Right forelimb (tissue), 1 donor: ENCODE measurements around the gene CAMKK2.
"Not testable (repeated sequence)": the region's sequence is repeated elsewhere in the genome, so short reads cannot be mapped to it uniquely, and the experiment has no call there.

Source experiments
- DNase-seq: peaks from one replicate; pipeline ENCODE4 v3.0.0-alpha.2; 2018

The CAMKK2 gene

DNA sequence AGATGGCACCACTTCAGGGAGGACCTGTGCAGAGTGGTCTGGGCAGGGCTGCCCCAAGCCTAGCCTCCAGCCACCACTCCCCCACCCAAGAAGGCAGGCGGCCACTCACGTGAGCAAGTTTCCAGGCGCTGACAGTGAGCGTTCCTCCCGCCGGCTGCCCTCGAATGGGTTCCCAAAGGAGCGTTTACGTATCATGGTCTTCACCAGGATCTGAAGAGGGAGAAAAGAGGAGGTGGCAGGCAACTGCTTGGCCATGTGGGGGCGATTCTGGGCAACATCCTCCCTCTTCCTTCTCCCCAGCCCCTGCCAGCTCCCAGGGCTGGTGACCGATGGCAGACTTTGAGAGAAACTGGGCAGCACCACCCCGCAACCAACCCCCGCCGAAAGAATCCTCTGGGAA lies 51.5 kb downstream of the CAMKK2 start:
- DNase-seq, result no peak

DNA sequence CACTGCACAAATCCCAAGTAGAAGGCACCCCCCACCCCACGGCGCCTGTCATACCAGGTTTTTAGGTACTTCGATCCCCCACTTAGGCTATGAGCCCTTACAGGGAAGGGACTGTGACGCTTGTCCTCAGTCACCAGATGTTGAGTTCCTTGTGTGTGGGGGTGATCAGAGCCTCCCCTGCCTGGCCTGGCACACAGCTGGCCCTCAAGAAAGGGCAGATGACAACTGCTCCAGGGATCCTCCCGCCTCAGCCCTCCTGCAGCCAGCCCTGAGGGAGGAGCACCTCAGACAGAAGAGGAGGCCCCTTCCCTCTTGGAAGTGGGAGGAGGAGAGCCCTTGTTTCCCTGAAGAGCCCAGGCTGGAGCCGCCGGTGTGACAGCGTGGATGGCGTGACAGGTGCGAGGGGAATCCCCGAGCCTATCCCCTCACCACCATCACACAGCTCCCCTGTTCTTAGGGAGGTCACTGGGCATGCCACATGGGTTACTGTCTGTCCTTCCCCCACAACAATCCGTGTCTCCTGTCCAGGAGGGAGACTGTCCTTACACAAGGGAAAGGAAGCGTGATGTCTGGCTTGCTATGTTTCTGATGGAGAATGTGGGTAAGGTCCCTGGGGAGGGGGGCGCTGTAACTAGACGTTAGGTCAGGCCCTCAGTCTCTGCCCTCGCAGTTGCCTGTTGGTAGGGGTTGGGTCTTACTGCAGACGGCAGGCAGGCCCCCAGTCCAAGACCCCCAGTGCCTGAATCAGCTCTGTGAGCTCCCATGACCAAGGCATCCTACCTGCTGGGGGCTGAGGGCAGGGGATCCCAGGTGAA lies 55.1 kb downstream of the CAMKK2 start:
- no peak for DNase-seq

DNA sequence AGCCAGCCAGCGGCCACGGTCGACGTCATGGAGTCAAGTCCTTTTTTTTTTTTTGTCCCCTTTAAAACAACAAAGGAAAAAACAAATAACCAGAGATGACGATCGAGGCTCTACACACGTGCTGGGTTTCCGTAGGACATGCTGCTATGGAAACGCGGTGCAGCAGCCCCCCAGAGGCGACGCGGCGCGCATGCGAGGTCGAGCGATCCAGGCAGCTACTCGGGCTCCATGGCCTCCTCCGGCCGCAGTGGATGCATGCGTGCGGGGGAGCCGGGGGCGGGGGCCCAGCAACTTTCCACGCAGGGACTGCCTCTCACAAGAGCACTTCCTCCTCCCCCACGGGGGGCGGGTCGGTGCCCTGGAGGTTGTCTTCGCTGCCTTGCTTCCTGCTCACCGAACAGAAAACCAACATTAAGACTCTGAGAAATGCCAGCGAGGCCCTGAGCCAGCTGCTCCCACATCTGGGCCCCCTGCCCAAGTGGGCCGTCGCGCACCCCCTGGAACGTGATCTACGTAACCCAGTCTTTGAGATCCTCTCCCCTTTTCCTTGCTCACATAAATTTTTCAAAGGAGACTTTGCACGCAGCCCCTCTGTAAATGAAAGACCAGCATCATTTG lies 55.9 kb downstream of the CAMKK2 start:
- peak; percentile 85 for DNase-seq

DNA sequence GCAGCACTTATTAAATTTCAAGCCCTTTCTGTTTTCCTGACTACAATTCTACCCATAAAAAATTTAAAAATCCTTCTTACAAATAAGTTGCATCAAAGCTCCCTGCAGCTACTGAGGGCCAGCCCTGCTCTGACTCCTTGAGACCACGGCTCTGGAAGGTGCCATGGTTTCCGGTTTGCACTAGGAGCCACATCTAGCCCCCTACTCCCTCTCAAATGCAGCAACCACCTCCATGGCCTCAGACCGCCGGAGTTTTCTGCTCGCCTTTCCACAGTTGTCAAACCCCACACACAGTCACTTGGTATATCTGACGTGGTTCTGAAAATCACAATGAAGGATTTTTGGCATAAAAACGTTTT lies 56.5 kb downstream of the CAMKK2 start:
- no peak for DNase-seq

DNA sequence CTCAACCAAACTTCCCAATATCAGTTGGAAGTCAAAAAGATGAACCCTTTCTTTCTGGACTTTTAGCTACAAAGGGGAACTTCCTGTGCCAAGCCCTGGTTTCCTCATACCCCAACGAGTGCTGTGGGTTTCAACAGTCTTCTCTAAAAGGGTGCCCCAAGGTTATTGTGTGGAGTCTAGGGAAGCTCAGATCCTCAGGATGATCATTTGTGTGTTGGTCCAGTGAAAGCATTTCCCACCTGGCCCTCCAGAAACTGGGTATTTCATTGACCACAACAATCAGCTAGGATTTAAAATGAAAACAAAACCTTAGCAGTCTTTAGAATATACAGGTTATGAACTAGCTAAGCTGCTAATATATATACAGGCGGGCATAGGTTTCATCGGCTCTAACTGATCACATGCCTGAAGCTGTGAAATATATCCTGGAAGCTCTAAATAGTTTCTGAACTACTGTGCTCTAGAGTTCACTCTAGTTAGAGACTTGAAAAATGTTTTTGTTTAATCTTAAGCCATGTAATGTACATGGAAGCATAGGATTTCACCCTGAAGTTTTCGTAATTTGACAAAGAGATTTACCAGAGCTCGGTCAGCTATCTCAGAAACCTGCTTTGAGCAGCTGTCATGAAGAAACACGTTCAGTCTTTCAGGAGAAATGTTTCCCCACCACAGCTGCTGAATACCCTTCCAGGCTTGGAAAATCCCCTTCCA lies 57.0 kb downstream of the CAMKK2 start:
- DNase-seq, result no peak

DNA sequence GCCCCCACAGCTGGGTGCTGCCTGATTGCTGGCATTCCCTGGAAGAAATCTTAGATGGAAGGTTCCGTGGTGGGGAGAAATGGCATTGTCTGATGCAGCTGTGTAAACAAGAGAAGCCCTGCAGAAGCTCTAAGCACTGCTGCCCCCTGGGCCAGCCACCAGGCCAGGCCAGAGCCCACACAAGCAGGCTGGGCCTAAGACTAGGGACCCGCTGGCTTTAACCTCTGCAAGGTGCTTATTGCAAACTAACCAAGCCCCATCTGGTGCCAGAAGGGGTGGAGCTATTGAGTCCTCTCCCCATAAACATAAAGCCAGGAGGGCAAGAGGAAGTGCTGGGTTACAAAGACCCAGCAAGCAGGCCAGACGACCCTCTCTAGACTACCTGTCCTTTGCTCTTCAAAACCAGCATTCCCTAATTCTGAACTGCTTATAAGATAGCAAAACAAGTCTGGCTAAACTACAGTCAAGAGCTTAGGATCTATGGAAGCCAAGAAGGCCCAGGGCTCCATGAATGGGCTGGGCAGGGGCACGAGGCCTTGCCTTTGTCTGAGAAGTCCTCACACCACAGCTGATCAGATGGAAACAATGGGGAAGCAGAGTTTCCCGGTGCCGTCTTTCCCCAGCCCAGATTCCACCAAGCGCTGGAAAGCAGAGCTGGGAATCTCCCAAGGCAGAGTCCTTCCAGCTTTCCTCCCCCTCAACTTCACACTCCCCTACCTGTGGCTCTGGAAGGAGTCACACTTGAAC lies 57.7 kb downstream of the CAMKK2 start:
- DNase-seq, result no peak

DNA sequence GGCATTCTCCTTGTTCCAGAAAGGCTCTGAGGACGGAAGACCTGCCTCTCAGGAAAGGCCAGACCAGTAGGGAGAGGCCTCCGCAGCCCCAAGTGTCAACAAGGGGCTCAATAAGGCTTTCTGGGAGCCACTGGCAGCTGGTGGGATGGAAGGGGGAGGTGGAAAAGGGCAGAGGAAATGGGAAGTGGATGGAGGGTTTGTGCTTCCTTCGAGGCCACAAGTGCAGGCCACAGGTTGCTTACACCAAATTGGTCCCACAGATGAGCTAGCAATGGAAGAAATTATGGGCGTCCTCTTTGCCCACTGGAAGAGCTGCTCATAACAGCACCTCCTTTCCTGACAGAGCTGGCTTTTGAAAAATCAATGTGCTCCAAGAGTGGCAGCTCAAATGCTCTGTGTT lies 58.4 kb downstream of the CAMKK2 start:
- no peak for DNase-seq

DNA sequence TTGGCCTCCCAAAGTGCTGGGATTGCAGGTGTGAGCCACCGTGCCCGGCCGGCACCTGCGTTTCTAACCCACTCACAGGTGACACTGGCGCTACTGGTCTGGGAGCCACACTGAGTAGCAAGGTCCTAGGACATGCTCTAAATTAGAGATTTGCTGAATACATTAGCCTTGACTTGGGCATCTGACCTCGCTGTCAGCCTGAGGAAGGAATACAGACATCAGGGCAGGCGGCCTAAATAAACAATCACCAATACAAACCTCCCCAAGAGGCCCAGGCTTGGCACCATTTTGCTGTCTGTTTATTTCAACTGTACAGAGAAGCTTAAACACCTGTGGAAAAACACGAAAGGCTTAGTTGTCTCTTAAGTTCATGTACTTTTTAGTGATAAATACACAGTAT lies 59.1 kb downstream of the CAMKK2 start:
- no peak for DNase-seq

DNA sequence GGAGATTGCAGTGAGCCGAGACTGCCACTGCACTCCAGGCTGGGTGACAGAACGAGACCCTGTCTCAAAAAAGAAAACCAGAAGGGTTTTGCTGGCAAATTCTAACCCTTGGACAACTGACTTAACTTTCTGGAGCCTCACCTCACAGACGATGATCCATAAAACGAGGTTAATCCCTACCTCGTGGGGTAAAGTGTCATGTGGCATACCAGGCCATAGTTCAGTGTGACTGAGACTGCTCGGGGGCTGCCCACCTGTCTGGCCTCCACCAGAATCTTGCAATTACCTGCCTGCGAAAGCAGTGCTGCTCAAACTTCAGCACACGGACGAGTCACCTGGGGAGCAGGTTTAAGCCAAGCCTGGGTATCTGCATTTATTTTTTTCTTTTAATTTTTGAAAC lies 59.7 kb downstream of the CAMKK2 start:
- no peak for DNase-seq

DNA sequence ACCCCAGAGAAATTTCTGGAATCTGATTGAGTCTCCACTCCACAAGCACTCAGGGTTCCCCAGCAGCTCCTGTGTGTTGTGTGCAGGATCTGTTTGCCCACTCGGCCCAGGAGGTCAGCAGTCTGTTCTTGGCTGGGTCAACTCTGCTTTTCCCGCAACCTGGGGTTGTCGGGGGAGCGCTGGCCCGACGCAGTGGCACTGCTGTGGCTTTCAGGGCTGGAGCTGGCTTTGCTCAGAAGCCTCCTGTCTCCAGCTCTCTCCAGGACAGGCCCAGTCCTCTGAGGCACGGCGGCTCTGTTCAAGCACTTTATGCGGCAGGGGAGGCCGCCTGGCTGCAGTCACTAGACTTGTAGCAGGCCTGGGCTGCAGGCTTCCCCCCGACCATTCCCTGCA lies 62.9 kb downstream of the CAMKK2 start:
- DNase-seq, result no peak

DNA sequence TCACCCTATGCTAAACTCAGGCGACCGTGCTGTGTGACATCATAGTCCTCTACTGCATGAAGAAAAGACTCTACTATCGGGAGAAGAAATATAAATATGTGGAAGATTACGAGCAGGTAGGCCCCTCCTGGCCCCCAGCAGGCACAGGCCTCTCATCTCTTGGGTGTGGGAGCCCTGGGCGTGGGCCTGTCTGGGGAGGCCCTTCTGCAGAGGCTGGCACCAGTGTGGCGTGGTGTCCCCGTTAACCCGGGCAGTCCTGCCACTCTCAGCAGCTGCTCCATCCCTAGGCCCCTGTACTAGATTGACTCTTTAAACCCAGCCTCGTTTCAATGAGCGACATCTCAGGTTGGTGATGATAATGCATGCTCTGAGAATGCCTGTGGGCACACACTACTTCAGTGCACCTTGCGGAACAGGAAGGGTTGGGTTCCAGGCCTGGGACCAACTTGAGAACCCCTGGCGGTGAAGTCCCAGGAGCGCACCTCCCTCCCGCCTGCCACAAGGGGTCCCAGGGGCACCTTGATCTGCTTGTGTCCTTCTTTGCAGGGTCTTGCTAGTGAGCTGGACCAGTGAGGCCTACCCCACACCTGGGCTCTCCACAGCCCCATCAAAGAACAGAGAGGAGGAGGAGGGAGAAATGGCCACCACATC lies 63.4 kb downstream of the CAMKK2 start:
- DNase-seq, result no peak

DNA sequence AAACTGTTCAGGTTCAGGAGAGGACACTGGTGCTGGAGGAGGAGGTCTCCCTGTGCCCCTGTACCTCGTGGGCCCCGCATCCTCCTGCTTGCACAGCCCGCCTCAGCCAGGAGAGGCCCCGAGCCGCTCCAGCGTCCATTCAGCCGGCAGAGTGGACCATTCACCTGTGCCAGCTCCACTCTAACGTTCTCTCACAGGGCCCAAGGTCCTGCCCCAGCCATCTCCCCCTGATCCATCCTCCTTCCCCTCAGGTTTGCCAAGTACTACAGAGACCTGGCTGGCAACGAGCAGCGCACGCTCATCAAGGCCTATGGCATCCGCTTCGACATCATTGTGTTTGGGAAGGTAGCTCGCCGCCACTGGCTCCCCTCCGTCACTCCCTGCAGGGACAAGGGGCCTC lies 64.3 kb downstream of the CAMKK2 start:
- no peak for DNase-seq

DNA sequence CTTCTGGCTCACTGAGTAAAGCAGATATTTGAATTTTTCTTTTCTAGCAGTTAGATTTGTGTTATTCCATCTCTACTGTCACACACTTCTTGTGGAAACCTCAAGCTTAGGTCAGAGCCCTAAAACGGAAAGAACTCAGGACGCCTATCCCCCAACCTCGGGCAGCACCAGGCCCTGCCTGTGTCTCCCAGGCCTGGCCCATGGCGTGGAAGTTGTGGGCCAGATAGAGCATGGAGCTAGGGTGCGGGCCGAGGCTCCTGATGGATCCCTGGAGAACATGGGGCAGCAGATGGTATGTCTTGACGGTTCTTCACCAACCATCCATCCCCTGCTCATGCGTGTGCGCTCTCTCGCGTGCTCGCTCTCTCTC lies 66.0 kb downstream of the CAMKK2 start:
- no peak for DNase-seq

DNA sequence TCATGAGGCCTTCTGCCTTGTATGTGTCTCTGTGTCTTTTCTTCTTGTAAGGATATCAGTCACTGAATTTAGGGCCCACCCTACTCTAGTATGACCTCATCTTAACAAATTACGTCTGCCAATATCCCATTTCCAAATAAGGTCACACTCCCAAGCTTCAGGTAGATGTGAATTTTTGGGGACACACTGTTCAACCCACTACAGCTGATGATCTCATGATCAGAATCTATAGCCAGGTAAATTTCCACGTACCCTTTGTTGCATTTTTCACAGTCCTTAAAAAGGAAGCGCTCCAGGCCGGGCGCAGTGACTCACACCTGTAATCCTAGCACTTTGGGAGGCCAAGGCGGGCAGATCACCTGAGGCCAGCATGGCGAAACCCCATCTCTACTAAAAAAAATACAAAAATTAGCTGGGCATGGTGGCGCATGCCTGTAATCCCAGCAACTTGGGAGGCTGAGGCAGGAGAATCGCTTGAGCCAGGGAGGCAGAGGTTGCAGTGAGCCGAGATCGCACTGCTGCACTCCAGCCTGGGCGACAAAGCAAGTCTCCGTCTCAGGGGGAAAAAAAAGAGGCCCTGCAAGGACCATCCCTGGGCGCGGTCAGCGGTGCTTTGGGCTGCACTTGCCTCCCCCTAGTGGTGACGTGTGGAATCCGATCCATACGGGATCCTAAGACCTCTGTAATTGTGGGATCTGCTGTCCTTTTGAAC lies 66.5 kb downstream of the CAMKK2 start:
- DNase-seq, result peak; percentile 67

DNA sequence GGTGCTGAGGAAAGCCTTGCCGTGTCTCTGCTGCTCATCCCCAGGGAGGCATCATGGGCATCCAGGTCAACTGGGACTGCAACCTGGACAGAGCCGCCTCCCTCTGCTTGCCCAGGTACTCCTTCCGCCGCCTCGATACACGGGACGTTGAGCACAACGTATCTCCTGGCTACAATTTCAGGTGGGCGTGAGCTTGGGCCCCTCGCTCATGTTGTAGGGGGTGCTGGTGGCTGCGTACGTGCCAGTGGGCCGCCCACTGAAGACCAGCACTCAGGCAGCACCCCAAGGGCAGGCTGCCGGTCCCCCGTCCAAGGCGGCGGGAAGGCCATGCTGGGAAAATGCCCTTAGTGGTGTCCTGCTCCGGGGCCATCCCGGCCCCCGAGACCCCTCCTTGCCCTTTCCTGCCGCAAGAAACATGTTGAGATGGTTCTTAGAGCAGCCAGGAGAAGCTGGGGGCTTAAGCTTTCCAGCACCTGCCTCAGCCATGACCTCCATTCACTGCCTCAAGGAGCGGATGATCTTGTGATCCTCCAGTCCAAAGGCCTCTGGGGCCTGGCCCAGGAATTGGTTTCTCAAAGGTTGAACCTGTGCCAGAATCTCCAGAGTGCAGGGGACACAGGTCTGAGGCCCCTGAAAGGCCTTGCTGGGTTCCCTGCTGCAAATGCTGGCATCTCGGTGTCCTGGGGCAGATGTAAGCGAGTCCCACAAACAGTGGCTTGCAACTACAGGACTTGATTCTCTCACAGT lies 67.4 kb downstream of the CAMKK2 start:
- no peak for DNase-seq

DNA sequence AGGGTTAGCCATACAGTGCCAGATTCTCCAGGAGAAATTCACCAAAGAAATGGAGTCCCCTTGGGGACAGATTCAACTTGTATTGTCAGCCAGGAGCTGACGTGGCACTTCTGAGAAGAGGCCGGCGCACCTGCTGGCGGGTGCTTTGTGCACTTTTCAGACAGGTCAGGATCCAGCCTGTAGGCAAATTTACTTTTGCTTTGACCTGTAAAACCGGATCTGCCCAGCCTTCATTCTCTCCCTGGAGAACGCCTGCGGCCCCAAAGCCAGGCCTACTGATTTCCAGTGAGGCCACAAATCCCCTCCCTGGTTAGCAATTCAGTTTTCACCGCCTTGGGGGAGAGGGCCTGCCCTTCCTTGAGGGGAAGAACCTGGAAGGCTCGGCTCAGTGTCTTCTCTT lies 69.2 kb downstream of the CAMKK2 start:
- no peak for DNase-seq

DNA sequence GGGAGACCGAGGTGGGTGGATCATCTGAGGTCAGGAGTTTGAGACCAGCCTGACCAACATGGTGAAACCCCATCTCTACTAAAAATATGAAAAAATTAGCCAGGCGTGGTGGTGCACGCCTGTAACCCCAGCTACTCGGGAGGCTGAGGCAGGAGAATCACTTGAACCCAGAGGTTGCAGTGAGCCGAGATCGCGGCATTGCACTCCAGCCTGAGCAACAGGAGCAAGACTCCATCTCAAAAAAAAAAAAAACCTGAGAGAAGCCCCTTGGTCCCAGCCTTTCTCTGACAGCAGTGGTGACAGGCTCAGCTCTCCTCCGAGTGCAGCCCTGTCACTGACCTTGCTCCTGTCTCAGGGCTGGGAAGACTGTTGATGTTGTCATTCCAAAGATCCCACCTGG lies 69.6 kb downstream of the CAMKK2 start:
- DNase-seq, result not testable (repeated sequence)

DNA sequence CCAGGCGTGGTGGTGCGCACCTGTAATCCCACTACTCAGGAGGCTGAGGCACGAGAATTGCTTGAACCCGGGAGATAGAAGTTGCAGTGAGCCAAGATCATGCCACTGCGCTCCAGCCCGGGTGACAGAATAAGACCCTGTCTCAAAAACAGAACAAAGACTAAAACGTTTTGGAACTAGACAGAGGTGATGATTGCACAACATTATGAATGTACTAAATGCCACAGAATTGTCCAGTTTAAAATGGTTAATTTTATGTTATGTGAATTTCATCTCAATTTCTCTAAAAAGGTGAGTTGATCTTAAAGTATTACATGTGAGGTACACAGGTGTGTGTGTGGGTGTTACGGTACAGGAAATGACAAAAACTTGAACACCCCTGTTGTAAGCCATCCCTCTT lies 70.1 kb downstream of the CAMKK2 start:
- DNase-seq, result no peak

DNA sequence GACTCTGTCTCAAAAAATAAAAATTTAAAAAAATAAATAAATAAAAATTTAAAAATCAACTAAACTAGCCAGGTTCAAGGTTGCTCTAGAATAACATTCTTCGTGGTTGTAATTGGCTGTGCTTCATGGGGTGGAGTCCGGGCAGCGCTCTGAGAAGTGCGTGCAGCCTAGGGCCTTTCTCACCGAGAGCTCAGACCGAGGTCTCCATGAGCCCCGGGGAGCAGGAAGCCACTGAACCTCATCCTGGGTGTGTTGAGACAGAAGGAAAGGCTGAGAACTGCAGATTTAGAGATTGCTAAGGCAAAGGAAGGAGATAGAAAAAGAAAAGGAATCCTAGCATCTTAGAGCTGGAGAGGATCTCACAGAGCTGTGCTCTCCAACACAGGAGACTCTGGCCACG lies 71.9 kb downstream of the CAMKK2 start:
- DNase-seq, result no peak

DNA sequence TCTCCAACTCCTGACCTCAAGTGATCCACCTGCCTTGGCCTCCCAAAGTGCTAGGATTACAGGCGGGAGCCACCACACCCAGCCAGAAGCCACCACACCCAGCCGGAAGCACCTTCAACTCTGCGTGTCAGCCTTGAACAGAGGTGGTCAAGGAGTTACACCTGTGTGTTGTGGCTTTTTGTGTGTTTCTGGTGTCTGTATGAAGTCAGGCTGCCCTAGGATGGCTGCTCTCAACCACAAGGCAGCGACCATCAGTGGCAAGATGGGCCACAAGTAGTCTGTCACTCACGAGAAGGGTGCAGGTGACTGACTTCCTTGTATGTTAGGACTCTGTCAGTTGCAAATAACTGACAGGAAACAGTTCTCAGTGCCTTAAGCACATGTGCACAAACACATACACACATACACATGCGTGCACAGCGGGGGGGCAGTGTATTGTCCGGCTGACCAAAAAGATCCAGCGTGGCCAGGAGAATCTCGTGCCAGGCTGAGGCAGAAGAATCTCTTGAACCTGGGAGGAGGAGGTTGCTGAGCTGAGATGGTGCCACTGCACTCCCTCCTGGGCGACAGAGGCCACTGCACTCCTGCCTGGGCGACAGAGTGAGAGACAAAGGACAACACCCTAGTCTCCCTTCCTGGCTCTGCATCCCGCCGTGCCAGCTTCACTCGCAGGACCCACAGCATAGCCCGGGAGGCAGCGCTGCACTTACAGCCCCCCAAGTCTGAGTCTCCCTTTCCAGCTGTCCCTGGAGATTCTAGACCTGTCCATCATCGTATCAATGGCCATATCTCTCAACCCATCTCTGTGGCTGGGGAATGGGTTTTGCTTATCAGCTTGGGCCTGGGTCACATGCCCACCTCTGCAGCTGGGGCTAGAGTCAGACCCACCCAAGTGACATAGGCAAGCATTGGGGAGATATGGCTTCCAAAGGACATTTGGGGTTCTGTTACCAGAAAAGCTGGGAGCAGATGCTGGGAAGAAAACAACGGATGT lies 72.9 kb downstream of the CAMKK2 start:
- DNase-seq, result no peak
